ENCODE data around the gene COMMD3. TPM values are rescaled to one million over a fixed set of nuclear protein-coding genes. Genes with fewer than 3 reads are reported as not detected.

The COMMD3 gene
- total and polyA plus RNA-seq, 2 donors (not counting 3 experiments of a cell fraction or from before 2014, with no cell fraction given): 22.5 to 48.9 TPM

DNA sequence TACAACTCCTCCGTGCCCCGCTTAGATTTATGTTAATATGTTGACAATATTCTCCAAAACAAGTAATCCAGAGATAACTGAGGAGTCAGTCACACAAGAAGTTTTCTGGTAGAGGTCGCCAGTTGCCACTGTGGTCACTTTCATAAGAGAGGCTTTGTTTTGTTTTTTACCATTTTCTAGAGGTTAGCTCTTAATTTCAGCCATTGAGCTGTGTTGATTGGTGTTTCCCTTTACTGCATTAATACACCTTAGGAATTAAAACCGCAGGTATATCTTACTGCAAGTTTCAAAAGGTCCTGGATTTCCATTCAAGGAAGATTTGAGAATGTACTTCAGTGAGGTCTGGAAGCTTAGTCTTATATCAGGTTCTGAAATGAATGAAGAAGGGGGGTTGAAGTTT lies 8.2 kb downstream of the COMMD3 start:
- no peak for DNase-seq (ENCODE audit: low read depth, low spot score)
- Histone ChIP-seq H4K20me1 (replicated peaks; ENCODE audit: control insufficient read depth, extremely low read depth, insufficient read depth, low read length) (peaks cover 10% of the 10 kb centered on the region), H3K4me3 (replicated peaks in 1 of 3; ENCODE audit: insufficient read depth in 1 of 3, low read depth in 1 of 3, low read length in 3 of 3) (no peak overlapping the region), H3K9me1 (replicated peaks; ENCODE audit: control insufficient read depth, extremely low read depth, insufficient read depth, low read length) (no peaks in the 10 kb centered on the region), H3K4me1 (ENCODE audit: control insufficient read depth, extremely low read depth, insufficient read depth, low read length) (peaks cover 23% of the 10 kb centered on the region), H3K27me3 (ENCODE audit: control insufficient read depth in 2 of 2, insufficient read depth in 2 of 2, low read length in 2 of 2) (peaks cover 23 to 32% of the 10 kb centered on the region in 2 experiments), H3K27ac (ENCODE audit: insufficient read depth, low read depth, low read length) (no peak overlapping the region), H2AFZ (ENCODE audit: low read depth, low read length) (no peak overlapping the region), H3K9ac (replicated peaks; ENCODE audit: extremely low read depth, insufficient read depth, low read length) (no peak overlapping the region), H3K79me2 (ENCODE audit: control insufficient read depth, insufficient read depth, low read length) (no peaks in the 10 kb centered on the region), H3K36me3 (ENCODE audit: control insufficient read depth in 2 of 2, extremely low read depth in 1 of 2, insufficient read depth in 2 of 2, low read length in 2 of 2) (peaks cover 0 to 3% of the 10 kb centered on the region in 2 experiments), H3K4me2 (ENCODE audit: insufficient read depth, low read length) (peak overlapping the region; percentile 95), H3K9me3 (replicated peaks; ENCODE audit: control insufficient read depth, insufficient read depth, low read length) (no peaks in the 10 kb centered on the region)
- ChIA-PET POLR2A (no interaction called here), CTCF (interaction anchor here (0.9 kb wide), 1 partner anchor 19 kb away, joined by 3 read pairs; no protein-coding TSS in a partner anchor)
- dilution Hi-C loops (cut with MboI; ENCODE audit: extremely low pct_ligation_motif_present, low sequenced_read_pairs): no loop called here
- TF ChIP-seq MYC (IDR thresholded peaks at IDR 0.05; ENCODE audit: low read depth, low read length) (no peak), EZH2 (IDR thresholded peaks at IDR 0.05; ENCODE audit: borderline replicate concordance, low read depth, low read length, severe bottlenecking) (no peak), FOS (IDR thresholded peaks at IDR 0.05; ENCODE audit: borderline replicate concordance, insufficient read depth, low read length) (no peak), JUN (IDR thresholded peaks at IDR 0.05; ENCODE audit: borderline replicate concordance, insufficient read depth, insufficient read length, low read depth) (no peak), GATA2 (IDR thresholded peaks at IDR 0.05; ENCODE audit: insufficient read depth, insufficient read length, low read depth, low read length) (no peak), POLR2AphosphoS5 (IDR thresholded peaks at IDR 0.05; ENCODE audit: insufficient read depth, low read depth, low read length) (no peak), POLR2A (IDR thresholded peaks at IDR 0.05; ENCODE audit: low read depth, low read length) (no peak)
- TF ChIP-seq, protein P1, sequence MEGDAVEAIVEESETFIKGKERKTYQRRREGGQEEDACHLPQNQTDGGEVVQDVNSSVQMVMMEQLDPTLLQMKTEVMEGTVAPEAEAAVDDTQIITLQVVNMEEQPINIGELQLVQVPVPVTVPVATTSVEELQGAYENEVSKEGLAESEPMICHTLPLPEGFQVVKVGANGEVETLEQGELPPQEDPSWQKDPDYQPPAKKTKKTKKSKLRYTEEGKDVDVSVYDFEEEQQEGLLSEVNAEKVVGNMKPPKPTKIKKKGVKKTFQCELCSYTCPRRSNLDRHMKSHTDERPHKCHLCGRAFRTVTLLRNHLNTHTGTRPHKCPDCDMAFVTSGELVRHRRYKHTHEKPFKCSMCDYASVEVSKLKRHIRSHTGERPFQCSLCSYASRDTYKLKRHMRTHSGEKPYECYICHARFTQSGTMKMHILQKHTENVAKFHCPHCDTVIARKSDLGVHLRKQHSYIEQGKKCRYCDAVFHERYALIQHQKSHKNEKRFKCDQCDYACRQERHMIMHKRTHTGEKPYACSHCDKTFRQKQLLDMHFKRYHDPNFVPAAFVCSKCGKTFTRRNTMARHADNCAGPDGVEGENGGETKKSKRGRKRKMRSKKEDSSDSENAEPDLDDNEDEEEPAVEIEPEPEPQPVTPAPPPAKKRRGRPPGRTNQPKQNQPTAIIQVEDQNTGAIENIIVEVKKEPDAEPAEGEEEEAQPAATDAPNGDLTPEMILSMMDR (IDR thresholded peaks at IDR 0.05; ENCODE audit: extremely low read depth in 1 of 2, insufficient read depth in 1 of 2, low read depth in 1 of 2, low read length in 2 of 2): no peak
- TF ChIP-seq, protein P2, sequence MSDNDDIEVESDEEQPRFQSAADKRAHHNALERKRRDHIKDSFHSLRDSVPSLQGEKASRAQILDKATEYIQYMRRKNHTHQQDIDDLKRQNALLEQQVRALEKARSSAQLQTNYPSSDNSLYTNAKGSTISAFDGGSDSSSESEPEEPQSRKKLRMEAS (IDR thresholded peaks at IDR 0.05; ENCODE audit: insufficient read depth, insufficient read length): no peak
- intact Hi-C loops (cut with micrococcal nuclease): loop anchor here (5.0 to 10.0 kb wide), 2 partner anchors 663 to 800 kb away; partner anchors contain the start of gene SKIDA1
- BruUV-seq (replicated peaks): no TSS peak
- no peak for FAIRE-seq

Data from endothelial cell of umbilical vein (primary cell).